Karpas-422 (cell line): Measurements from ENCODE around the gene PPP2R2D. TPM values are rescaled to one million over a fixed set of nuclear protein-coding genes. Genes with fewer than 3 reads are reported as not detected.
A peak's percentile ranks its signal among the peaks of the same experiment; 100 is the strongest.

ENCODE experiments used
- DNase-seq: peaks from one replicate; pipeline ENCODE4 v3.0.0-alpha.2; 2015
- H2AFZ ChIP-seq: fragments of 200-600 bp; sonication (generic); 2 replicates; pipeline ENCODE4 v1.6.1; 2014; ENCODE audit warnings: antibody characterized with exemption, low read length, mixed read lengths
- H3K27ac ChIP-seq: fragments of 200-600 bp; sonication (generic); 2 replicates; pipeline ENCODE4 v1.5.1; 2014; ENCODE audit warnings: mild to moderate bottlenecking, low read length, moderate library complexity
- H3K27me3 ChIP-seq: fragments of 200-600 bp; sonication (generic); 2 replicates; pipeline ENCODE4 v1.6.1; 2014; ENCODE audit warnings: low read length, mixed read lengths
- H3K36me3 ChIP-seq: fragments of 200-600 bp; sonication (generic); 2 replicates; pipeline ENCODE4 v1.6.1; 2014; ENCODE audit warnings: low read length, mixed read lengths; ENCODE audit not compliant: insufficient read depth
- H3K4me1 ChIP-seq: fragments of 200-600 bp; sonication (generic); 2 replicates; pipeline ENCODE4 v1.6.1; 2014; ENCODE audit warnings: mild to moderate bottlenecking, low read length, mixed read lengths
- H3K4me2 ChIP-seq: fragments of 200-600 bp; sonication (generic); 2 replicates; pipeline ENCODE4 v1.6.1; 2014; ENCODE audit warnings: low read length, low read depth, mild to moderate bottlenecking; ENCODE audit not compliant: poor library complexity, severe bottlenecking
- H3K4me3 ChIP-seq: fragments of 200-600 bp; sonication (generic); 2 replicates; pipeline ENCODE4 v1.5.1; 2014; ENCODE audit warnings: mild to moderate bottlenecking, antibody characterized with exemption, low read length, mixed read lengths
- H3K79me2 ChIP-seq: fragments of 200-600 bp; sonication (generic); 2 replicates; pipeline ENCODE4 v1.6.1; 2014; ENCODE audit warnings: mild to moderate bottlenecking, low read length, mixed read lengths
- H3K9ac ChIP-seq: fragments of 200-600 bp; sonication (generic); 2 replicates; pipeline ENCODE4 v1.6.0; 2014; ENCODE audit warnings: low read length
- H3K9me2 ChIP-seq: fragments of 200-600 bp; sonication (generic), shearing (Covaris generic); replicated peaks from 2 replicates; pipeline ENCODE4 v1.6.0; 2014; ENCODE audit warnings: mild to moderate bottlenecking, low read length, moderate library complexity; ENCODE audit not compliant: insufficient read depth
- H3K9me3 ChIP-seq: fragments of 300-700, 200-600 bp; sonication (generic); 2 replicates; pipeline ENCODE4 v1.6.1; 2014; ENCODE audit warnings: low read length, mixed read lengths
- H4K20me1 ChIP-seq: fragments of 200-600 bp; sonication (generic); 2 replicates; pipeline ENCODE4 v1.6.1; 2014; ENCODE audit warnings: mild to moderate bottlenecking, antibody characterized with exemption, low read length, low read depth; ENCODE audit not compliant: insufficient read depth
- total RNA-seq: library from RNA; depleted of rRNA; stranded (reverse); fragments of >200 nt; shearing (Covaris generic); gene quantifications from 2 replicates; pipeline ENCODE4 v1.2.3, GENCODE V29; 2014; ENCODE audit warnings: low replicate concordance; rRNA removed

PPP2R2D gene
- 30.7 and 32.9 TPM in 2 replicates for total RNA-seq

GRCh38 chr10:131900350-131901152 is at the start of gene PPP2R2D:
Gene PPP2R2D (plus strand): TSS chr10:131901008. CDS start chr10:131901149, 141 bp downstream.
- peaks cover 44% of the 10 kb centered on the region for H3K79me2 ChIP-seq
- no peaks in the 10 kb centered on the region for H3K9me3 ChIP-seq
- no peaks in the 10 kb centered on the region for H3K9me2 ChIP-seq
- H3K4me3 ChIP-seq, result peak within 1 kb of the TSS; percentile 93
- peak within 1 kb of the TSS; percentile 94 for H3K4me2 ChIP-seq
- DNase-seq, result peak; percentile 98
- peaks cover 29% of the 10 kb centered on the region for H4K20me1 ChIP-seq
- peak within 1 kb of the TSS; percentile 34; the same call in 1 of the 2 replicates for H3K27ac ChIP-seq
- 0 out of 2 replicates have a peak, but pooled peaks cover 1% of the 10 kb centered on the region for H3K36me3 ChIP-seq
- peak within 1 kb of the TSS; percentile 95; the same call in 1 of the 2 replicates for H2AFZ ChIP-seq
- H3K4me1 ChIP-seq, result peaks cover 35% of the 10 kb centered on the region
- H3K9ac ChIP-seq, result peak within 1 kb of the TSS; percentile 90
- H3K27me3 ChIP-seq, result no peaks in the 10 kb centered on the region

DNA sequence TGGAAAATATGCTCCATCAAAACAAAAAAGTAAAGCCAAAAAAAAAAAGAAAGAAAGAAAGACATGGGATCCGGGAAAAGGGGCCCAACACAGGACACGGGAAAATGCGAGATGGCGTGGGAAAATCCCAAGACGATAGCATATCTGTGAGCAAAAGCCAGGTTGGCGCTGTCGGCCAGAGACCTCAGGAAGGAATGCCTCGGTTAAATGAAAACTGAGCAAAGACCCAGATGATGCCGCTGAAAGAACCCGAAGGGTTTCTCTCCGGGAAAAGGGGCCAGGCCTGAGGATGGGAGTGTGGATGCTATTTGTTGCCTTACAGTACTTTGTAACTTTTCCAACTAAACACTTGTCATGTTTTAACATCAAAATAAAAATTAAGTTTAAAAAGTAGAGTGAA is 49.5 kb upstream of the PPP2R2D start:
- H4K20me1 ChIP-seq, result no peaks in the 10 kb centered on the region
- H3K27ac ChIP-seq, result no peak overlapping the region
- no peaks in the 10 kb centered on the region for H3K9me2 ChIP-seq
- no peaks in the 10 kb centered on the region for H3K4me1 ChIP-seq
- no peaks in the 10 kb centered on the region for H3K79me2 ChIP-seq
- no peak overlapping the region for H3K4me2 ChIP-seq
- H2AFZ ChIP-seq, result no peak overlapping the region
- no peak overlapping the region for H3K9ac ChIP-seq
- H3K27me3 ChIP-seq, result no peaks in the 10 kb centered on the region
- no peaks in the 10 kb centered on the region for H3K36me3 ChIP-seq
- 0 out of 2 replicates have a peak, but pooled peaks cover 3% of the 10 kb centered on the region for H3K9me3 ChIP-seq
- no peak for DNase-seq
- H3K4me3 ChIP-seq, result no peak overlapping the region

GRCh38 chr10:131852176-131852822 is 48.5 kb upstream of the PPP2R2D start:
- Histone ChIP-seq H2AFZ (no peak overlapping the region), H3K9me2 (no peaks in the 10 kb centered on the region), H3K4me3 (no peak overlapping the region), H3K4me1 (no peaks in the 10 kb centered on the region), H4K20me1 (no peaks in the 10 kb centered on the region), H3K9ac (no peak overlapping the region), H3K36me3 (no peaks in the 10 kb centered on the region), H3K79me2 (no peaks in the 10 kb centered on the region), H3K4me2 (no peak overlapping the region), H3K27ac (no peak overlapping the region), H3K27me3 (no peaks in the 10 kb centered on the region), H3K9me3 (0 out of 2 replicates have a peak, but pooled peaks cover 3% of the 10 kb centered on the region)
- DNase-seq, result no peak

GRCh38 chr10:131852823-131853609 is 47.8 kb upstream of the PPP2R2D start:
- 0 out of 2 replicates have a peak, but pooled peaks cover 3% of the 10 kb centered on the region for H3K9me3 ChIP-seq
- no peak overlapping the region for H3K9ac ChIP-seq
- H3K4me3 ChIP-seq, result no peak overlapping the region
- no peaks in the 10 kb centered on the region for H3K9me2 ChIP-seq
- H3K27ac ChIP-seq, result no peak overlapping the region
- DNase-seq, result no peak
- no peaks in the 10 kb centered on the region for H3K4me1 ChIP-seq
- H3K36me3 ChIP-seq, result no peaks in the 10 kb centered on the region
- no peaks in the 10 kb centered on the region for H4K20me1 ChIP-seq
- H3K79me2 ChIP-seq, result no peaks in the 10 kb centered on the region
- H3K27me3 ChIP-seq, result no peaks in the 10 kb centered on the region
- no peak overlapping the region for H2AFZ ChIP-seq
- H3K4me2 ChIP-seq, result no peak overlapping the region

DNA sequence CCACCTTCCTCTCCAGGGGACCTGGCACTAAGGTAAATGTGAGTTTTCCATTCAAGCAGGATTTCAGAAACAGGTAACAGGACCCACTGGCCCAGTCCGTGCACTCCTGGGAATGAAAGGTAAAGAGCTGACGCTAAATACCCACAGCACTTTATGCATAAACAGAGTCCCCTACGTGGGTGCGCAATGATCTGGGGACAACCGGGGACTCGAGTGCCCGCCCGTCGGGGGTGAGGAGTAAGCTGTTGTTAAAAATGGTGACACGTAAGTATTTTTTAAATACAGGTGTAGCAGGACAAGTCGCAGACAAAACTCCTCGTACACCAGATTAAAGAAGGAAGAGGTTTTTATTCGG is 47.2 kb upstream of the PPP2R2D start:
- H3K4me2 ChIP-seq, result no peak overlapping the region
- no peaks in the 10 kb centered on the region for H3K4me1 ChIP-seq
- DNase-seq, result no peak
- H3K9me3 ChIP-seq, result 0 out of 2 replicates have a peak, but pooled peaks cover 3% of the 10 kb centered on the region
- no peaks in the 10 kb centered on the region for H3K36me3 ChIP-seq
- no peak overlapping the region for H3K9ac ChIP-seq
- H3K9me2 ChIP-seq, result no peaks in the 10 kb centered on the region
- H3K27me3 ChIP-seq, result no peaks in the 10 kb centered on the region
- no peak overlapping the region for H2AFZ ChIP-seq
- no peaks in the 10 kb centered on the region for H4K20me1 ChIP-seq
- H3K4me3 ChIP-seq, result no peak overlapping the region
- no peaks in the 10 kb centered on the region for H3K79me2 ChIP-seq
- no peak overlapping the region for H3K27ac ChIP-seq

DNA sequence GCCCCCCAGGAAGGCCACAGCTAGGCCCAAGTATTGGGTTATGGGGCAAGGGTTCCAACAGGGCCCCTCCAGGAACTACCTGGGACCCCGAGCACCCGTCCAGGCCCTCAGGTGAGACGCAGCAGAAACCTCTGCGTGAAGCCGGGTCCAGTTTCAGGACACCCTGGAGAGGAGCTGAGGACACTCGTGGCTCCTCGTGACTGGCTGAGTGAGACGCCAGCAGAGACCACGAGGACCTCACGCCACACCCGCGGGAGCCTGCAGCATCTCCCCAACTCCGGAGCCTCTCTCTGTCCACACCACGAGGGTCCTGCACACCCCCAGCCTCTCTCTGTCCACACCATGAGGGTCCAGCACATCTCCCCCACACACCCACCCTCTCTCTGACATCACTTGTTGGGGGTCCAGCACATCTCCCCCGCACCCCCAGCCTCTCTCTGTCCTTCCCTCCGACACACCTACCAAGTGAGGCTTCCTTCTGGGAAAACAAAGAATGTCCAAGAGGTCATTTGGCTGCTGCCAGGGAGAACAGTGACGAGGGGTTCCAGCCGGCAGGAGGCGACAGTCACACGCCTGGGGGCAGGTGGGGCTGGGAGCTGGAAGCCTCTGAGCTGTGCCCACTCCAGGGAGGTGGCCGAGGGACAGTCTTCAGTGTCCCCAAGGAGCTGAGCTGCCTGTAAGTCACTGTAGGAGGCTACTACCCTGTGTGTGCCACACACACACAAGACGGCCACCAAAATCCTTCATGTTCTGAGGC is 46.1 kb upstream of the PPP2R2D start:
- Histone ChIP-seq H3K9me3 (0 out of 2 replicates have a peak, but pooled peaks cover 3% of the 10 kb centered on the region), H3K4me1 (no peaks in the 10 kb centered on the region), H3K9ac (no peak overlapping the region), H3K4me2 (no peak overlapping the region), H3K4me3 (no peak overlapping the region), H2AFZ (no peak overlapping the region), H3K9me2 (no peaks in the 10 kb centered on the region), H3K36me3 (no peaks in the 10 kb centered on the region), H3K79me2 (no peaks in the 10 kb centered on the region), H4K20me1 (no peaks in the 10 kb centered on the region), H3K27me3 (no peaks in the 10 kb centered on the region), H3K27ac (no peak overlapping the region)
- DNase-seq, result no peak

- Histone ChIP-seq H3K27ac (no peak overlapping the region), H3K4me2 (no peak overlapping the region), H2AFZ (no peak overlapping the region), H3K9me3 (0 out of 2 replicates have a peak, but pooled peaks cover 3% of the 10 kb centered on the region), H4K20me1 (no peaks in the 10 kb centered on the region), H3K36me3 (no peaks in the 10 kb centered on the region), H3K9ac (no peak overlapping the region), H3K4me3 (no peak overlapping the region), H3K4me1 (no peaks in the 10 kb centered on the region), H3K27me3 (no peaks in the 10 kb centered on the region), H3K79me2 (no peaks in the 10 kb centered on the region), H3K9me2 (no peaks in the 10 kb centered on the region)
- no peak for DNase-seq
These were observed 45.1 kb upstream of the PPP2R2D start for GRCh38 chr10:131855461-131856401.
